GM12878 (cell line): Measurements from ENCODE around the gene SRSF2. TPM values are rescaled to one million over a fixed set of nuclear protein-coding genes. Genes with fewer than 3 reads are reported as not detected.

Experiments used
- ATAC-seq: fragments of 200-7000 bp; cut with Tn5 transposase; 3 replicates; pipeline ENCODE4 v1.9.1; 2020; ENCODE audit warnings: mild to moderate bottlenecking, moderate library complexity
- BruUV-seq: library from RNA; stranded (reverse); fragments of 400-500 nt; replicated peaks from 2 replicates; lab custom pipeline; 2021; lab: Mats Ljungman, UMichigan
- CTCF ChIA-PET: fragments of 300-600 bp; sonication (Branson Sonifier 250); formaldehyde crosslinking; extraction: SDS; loops from one replicate; lab custom pipeline; 2021; ENCODE audit warnings: inconsistent platforms; lab: Yijun Ruan, JAX
- POLR2A ChIA-PET: fragments of 350-600 bp; formaldehyde crosslinking; extraction: SDS; loops from one replicate; lab custom pipeline; 2021; ENCODE audit warnings: inconsistent platforms; lab: Charles Lee
- RAD21 ChIA-PET: fragments of 300-600 bp; sonication (Branson Sonifier 250); formaldehyde crosslinking; loops from one replicate; lab custom pipeline; 2023; ENCODE audit warnings: antibody characterized with exemption; ENCODE audit not compliant: unreplicated experiment; lab: Charles Lee
- SMC1A ChIA-PET: fragments of 300-600 bp; sonication (Branson Sonifier 250); formaldehyde crosslinking; loops from one replicate; lab custom pipeline; 2023; ENCODE audit not compliant: unreplicated experiment, uncharacterized antibody; lab: Charles Lee
- DNase-seq: peaks from one replicate; pipeline ENCODE4 v3.0.0-alpha.2; 2011; ENCODE audit warnings: low read depth, low spot score
- FAIRE-seq: peaks from 3 replicates; lab custom pipeline; 2011; peaks lifted over from hg19 to GRCh38; lab: Jason Lieb, UNC
- H2AFZ ChIP-seq: 2 replicates; pipeline ENCODE4 v1.6.0; 2011; ENCODE audit warnings: low read depth, low read length, control low read depth; ENCODE audit not compliant: control insufficient read depth
- H3K27ac ChIP-seq: 2 replicates; pipeline ENCODE4 v1.5.1; 2011; ENCODE audit warnings: control low read depth; ENCODE audit not compliant: control insufficient read depth, insufficient read depth
- H3K27me3 ChIP-seq, 2 experiments: replicated peaks in 1 of 2; 2 replicates each; pipeline versions ENCODE4 v1.6.0 to v1.6.1; 2011; ENCODE audit warnings: low read length in 1 of 2; ENCODE audit not compliant: control insufficient read depth in 2 of 2, insufficient read depth in 2 of 2
- H3K36me3 ChIP-seq, 2 experiments: 2 replicates each; pipeline ENCODE4 v1.5.1; 2011; ENCODE audit warnings: low read length in 1 of 2; ENCODE audit not compliant: control insufficient read depth in 2 of 2, insufficient read depth in 2 of 2
- H3K4me1 ChIP-seq: 2 replicates; pipeline ENCODE4 v1.6.1; 2011; ENCODE audit warnings: mild to moderate bottlenecking, low read length, moderate library complexity, mixed read lengths; ENCODE audit not compliant: control insufficient read depth, insufficient read depth
- H3K4me2 ChIP-seq: 2 replicates; pipeline ENCODE4 v1.6.0; 2011; ENCODE audit warnings: control low read depth; ENCODE audit not compliant: control insufficient read depth, insufficient read depth
- H3K4me3 ChIP-seq: fragments of 200-600 bp; sonication (generic); 2 replicates; pipeline ENCODE4 v1.5.1; 2016
- H3K79me2 ChIP-seq: 2 replicates; pipeline ENCODE4 v1.6.0; 2011; ENCODE audit warnings: low read length; ENCODE audit not compliant: control insufficient read depth, insufficient read depth
- H3K9ac ChIP-seq: 2 replicates; pipeline ENCODE4 v1.8.0; 2011; ENCODE audit warnings: low read length, control low read depth, mixed read lengths; ENCODE audit not compliant: control insufficient read depth, insufficient read depth
- H3K9me3 ChIP-seq: replicated peaks from 3 replicates; pipeline ENCODE4 v1.5.1; 2011; ENCODE audit warnings: mild to moderate bottlenecking, low read length; ENCODE audit not compliant: control insufficient read depth, insufficient read depth
- H4K20me1 ChIP-seq: 2 replicates; pipeline ENCODE4 v1.6.0; 2011; ENCODE audit not compliant: control insufficient read depth, insufficient read depth
- CHD2 ChIP-seq: IDR thresholded peaks from 2 replicates; pipeline ENCODE4 v1.6.1; 2011; ENCODE audit warnings: low read depth, low read length, improper control_type of control experiment, borderline replicate concordance
- CHD4 ChIP-seq: fragments of 200-600 bp; sonication (generic); IDR thresholded peaks from 2 replicates; pipeline ENCODE4 v1.6.1; 2016; ENCODE audit warnings: mild to moderate bottlenecking
- FOXM1 ChIP-seq: IDR thresholded peaks from 2 replicates; pipeline ENCODE4 v1.6.1; 2012; ENCODE audit warnings: low read depth, mild to moderate bottlenecking, inconsistent platforms, low read length, moderate library complexity
- HDAC2 ChIP-seq: fragments of 200-600 bp; sonication (generic); IDR thresholded peaks from 2 replicates; pipeline ENCODE4 v1.6.1; 2017
- KDM1A ChIP-seq: fragments of 200-600 bp; sonication (generic); IDR thresholded peaks from 2 replicates; pipeline ENCODE4 v1.6.1; 2016; ENCODE audit warnings: borderline replicate concordance
- MXI1 ChIP-seq: fragments of 150-350 bp; IDR thresholded peaks from 2 replicates; pipeline ENCODE4 v1.6.1; 2011; ENCODE audit warnings: low read depth, mild to moderate bottlenecking, inconsistent platforms, low read length, improper control_type of control experiment
- MYC ChIP-seq: IDR thresholded peaks from 2 replicates; pipeline ENCODE4 v1.6.1; 2011; ENCODE audit warnings: mild to moderate bottlenecking, low read length, moderate library complexity, inconsistent platforms; ENCODE audit not compliant: insufficient read depth, insufficient replicate concordance, insufficient read length, severe bottlenecking
- NFYB ChIP-seq: IDR thresholded peaks from 2 replicates; pipeline ENCODE4 v1.6.1; 2011; ENCODE audit warnings: low read depth, mild to moderate bottlenecking, low read length, improper control_type of control experiment, moderate library complexity; ENCODE audit not compliant: insufficient read depth
- POLR2AphosphoS5 ChIP-seq: IDR thresholded peaks from 2 replicates; pipeline ENCODE4 v1.6.1; 2011; ENCODE audit warnings: mild to moderate bottlenecking, low read length, inconsistent platforms
- POU2F2 ChIP-seq: IDR thresholded peaks from 3 replicates; pipeline ENCODE4 v1.6.1; 2011; ENCODE audit warnings: low read depth, mild to moderate bottlenecking, low read length, borderline replicate concordance
- RB1 ChIP-seq: fragments of 450-650 bp; formaldehyde crosslinking; IDR thresholded peaks from 2 replicates; pipeline ENCODE4 v1.6.1; 2017; ENCODE audit warnings: mild to moderate bottlenecking, borderline replicate concordance
- ZNF384 ChIP-seq: IDR thresholded peaks from 2 replicates; pipeline ENCODE4 v1.6.1; 2012; ENCODE audit warnings: low read depth, mild to moderate bottlenecking, low read length, improper control_type of control experiment, borderline replicate concordance
- WGBS: methylation state at CpG from one replicate; pipeline ENCODE4 v1.1.6; 2016; ENCODE audit warnings: low lambda C conversion rate; ENCODE audit not compliant: insufficient replicate concordance, insufficient coverage; ENCODE audit errors: missing lambda C conversion rate; 5-methylcytosine and 5-hydroxymethylcytosine counted together
- in situ Hi-C: fragments of 300-500 bp; cut with MboI; formaldehyde crosslinking; loops from 9 replicates; pipeline ENCODE4 v1.14.3; 2018; ENCODE audit warnings: mixed read lengths
- intact Hi-C: fragments of 100-400 bp; cut with micrococcal nuclease; formaldehyde crosslinking; loops from one replicate; pipeline ENCODE4 v1.14.2; 2022; ENCODE audit not compliant: unreplicated experiment
- polyA plus RNA-seq, 11 experiments: library from polyadenylated mRNA; depleted of rRNA in 4 of 11; unstranded in 6 of 11; stranded (reverse) in 5 of 11; fragments of >200 nt; fragmentation: Nextera tagmentation in 4 of 11; fragmentation: Illumina TruSeq in 1 of 11; extraction: Ambion mirVana in 4 of 11; extraction: Trizol in 1 of 11; gene quantifications; 1 replicate in 1 of 11; 2 replicates in 10 of 11; pipeline versions ENCODE4 v1.2.1 to v1.2.3, GENCODE V29; 2011 to 2016; ENCODE audit warnings: inconsistent platforms in 2 of 11, missing spikeins in 2 of 11, low read depth in 1 of 11
- total RNA-seq, 4 experiments: library from RNA; depleted of rRNA in 3 of 4; stranded (reverse); fragments of >200 nt in 3 of 4; fragmentation: Illumina TruSeq in 1 of 4; extraction: Trizol in 1 of 4; gene quantifications; 2 replicates each; pipeline versions ENCODE4 v1.2.1 to v1.2.3, GENCODE V29; 2013 to 2021

The SRSF2 gene
- total and polyA plus RNA-seq, 10 of the 15 experiments (the other 5 are each of a cell fraction or from before 2014, with no cell fraction given), result 225 to 795 (median 410) TPM

- no peak overlapping the region for H2AFZ ChIP-seq
- H3K27me3 ChIP-seq, result no peaks in the 10 kb centered on the region
- ChIA-PET POLR2A (no interaction called here), CTCF (interaction anchor here (0.5 to 0.6 kb wide), 2 partner anchors 13 to 252 kb away, joined by 3 read pairs; no protein-coding TSS in a partner anchor), SMC1A (interaction anchor here (0.7 kb wide), 1 partner anchor 864 kb away, joined by 3 read pairs; no protein-coding TSS in a partner anchor)
- no peaks in the 10 kb centered on the region for H3K79me2 ChIP-seq
- in situ Hi-C loops, result no loop called here
- H3K4me2 ChIP-seq, result no peak overlapping the region
- no TSS peak for BruUV-seq
- no peaks in the 10 kb centered on the region for H3K9me3 ChIP-seq
- no peak for DNase-seq
- no peak overlapping the region for H3K9ac ChIP-seq
- H3K4me1 ChIP-seq, result no peaks in the 10 kb centered on the region; the same call in 1 of the 2 replicates
- peaks cover 0 to 9% of the 10 kb centered on the region in 2 experiments; a peak in 3 of 4 replicates for H3K36me3 ChIP-seq
- no peaks in the 10 kb centered on the region for H4K20me1 ChIP-seq
- TF ChIP-seq MYC (no peak), CHD2 (no peak), ZNF384 (no peak)
- TF ChIP-seq, all 136 proteins: peak for 0
- RAD21 ChIA-PET, result interaction anchor here (1.5 kb wide), 1 partner anchor 10 kb away, joined by 4 read pairs; the partner anchor contains the start of gene MFSD11
- Histone ChIP-seq H3K4me3 (no peak overlapping the region), H3K27ac (no peak overlapping the region)
- WGBS, result 100% methylated on average over 1 of the region's 1 CpG
- ATAC-seq, result no peak
- intact Hi-C loops, result no loop called here
- FAIRE-seq, result no peak
Measured at GRCh38 chr17:76748657-76749056, 11.5 kb upstream of the SRSF2 start.

GRCh38 chr17:76747716-76748363 lies 10.7 kb upstream of the SRSF2 start:
- no TSS peak for BruUV-seq
- DNase-seq, result no peak
- H3K79me2 ChIP-seq, result no peaks in the 10 kb centered on the region
- POLR2A ChIA-PET, result no interaction called here
- no peak overlapping the region for H3K9ac ChIP-seq
- no peaks in the 10 kb centered on the region for H3K4me1 ChIP-seq
- no peak overlapping the region for H3K27ac ChIP-seq
- no peaks in the 10 kb centered on the region for H3K27me3 ChIP-seq
- H3K4me2 ChIP-seq, result no peak overlapping the region
- intact Hi-C loops, result no loop called here
- in situ Hi-C loops, result no loop called here
- no peak for ATAC-seq
- H2AFZ ChIP-seq, result no peak overlapping the region
- no peak for FAIRE-seq
- SMC1A ChIA-PET, result no interaction called here
- H4K20me1 ChIP-seq, result no peaks in the 10 kb centered on the region
- TF ChIP-seq POLR2AphosphoS5 (no peak), MXI1 (no peak), NFYB (no peak), POU2F2 (no peak), CHD4 (no peak), FOXM1 (no peak), HDAC2 (no peak), RB1 (no peak), KDM1A (no peak)
- CTCF ChIA-PET, result interaction anchor here (0.5 to 0.6 kb wide), 2 partner anchors 12 to 252 kb away, joined by 3 read pairs; no protein-coding TSS in a partner anchor
- peaks cover 0 to 6% of the 10 kb centered on the region in 2 experiments; a peak in 3 of 4 replicates for H3K36me3 ChIP-seq
- 84% methylated on average over 7 of the region's 9 CpGs for WGBS
- RAD21 ChIA-PET, result interaction anchor here (1.5 kb wide), 1 partner anchor 9 kb away, joined by 4 read pairs; the partner anchor contains the start of gene MFSD11
- no peak overlapping the region for H3K4me3 ChIP-seq
- no peaks in the 10 kb centered on the region for H3K9me3 ChIP-seq
